Stromal cell of bone marrow (primary cell): ENCODE measurements around the gene KLHDC1.
"Not testable (repeated sequence)": the region's sequence is repeated elsewhere in the genome, so short reads cannot be mapped to it uniquely, and the experiment has no call there.

Experiments
- DNase-seq: peaks from one replicate; pipeline ENCODE4 v3.0.0-alpha.2; 2012; ENCODE audit warnings: low read depth

KLHDC1 gene

GRCh38 chr14:49721733-49722435, 29.0 kb downstream of the KLHDC1 start:
- DNase-seq = not testable (repeated sequence)

GRCh38 chr14:49727171-49727570, 34.3 kb downstream of the KLHDC1 start:
- no peak for DNase-seq

GRCh38 chr14:49732896-49733295, 40.0 kb downstream of the KLHDC1 start:
- DNase-seq = no peak

GRCh38 chr14:49733836-49734235, 40.9 kb downstream of the KLHDC1 start:
- no peak for DNase-seq

- DNase-seq = not testable (repeated sequence)
Observed at GRCh38 chr14:49735669-49736068, 42.7 kb downstream of the KLHDC1 start.

- DNase-seq = no peak
Observed at GRCh38 chr14:49745191-49745590, 52.3 kb downstream of the KLHDC1 start.

GRCh38 chr14:49746476-49746875, 53.6 kb downstream of the KLHDC1 start:
- DNase-seq = not testable (repeated sequence)

GRCh38 chr14:49754570-49755097, 61.7 kb downstream of the KLHDC1 start:
- no peak for DNase-seq

- DNase-seq = no peak
Observed at GRCh38 chr14:49755378-49755777, 62.5 kb downstream of the KLHDC1 start.

GRCh38 chr14:49761839-49762551, 69.1 kb downstream of the KLHDC1 start:
- DNase-seq = no peak

GRCh38 chr14:49766839-49767238, 73.9 kb downstream of the KLHDC1 start:
- DNase-seq = no peak

- no peak for DNase-seq
Observed at GRCh38 chr14:49767270-49767570, 74.3 kb downstream of the KLHDC1 start.

- DNase-seq = peak; percentile 77
Observed at GRCh38 chr14:49767571-49768300, 74.8 kb downstream of the KLHDC1 start, which contains the start of gene KLHDC2. TSS of gene KLHDC2 (plus strand) at chr14:49768153. CDS start at chr14:49768469, 316 bp downstream.

- peak; percentile 48 for DNase-seq
Observed at GRCh38 chr14:49768301-49769121, 75.6 kb downstream of the KLHDC1 start.

- DNase-seq = no peak
Observed at GRCh38 chr14:49769171-49769570, 76.3 kb downstream of the KLHDC1 start.

GRCh38 chr14:49769581-49770211, 76.8 kb downstream of the KLHDC1 start:
- DNase-seq = no peak

- DNase-seq = peak; percentile 38
Observed at GRCh38 chr14:49770212-49770817, 77.4 kb downstream of the KLHDC1 start.

- DNase-seq = not testable (repeated sequence)
Observed at GRCh38 chr14:49771691-49772090, 78.8 kb downstream of the KLHDC1 start.

- no peak for DNase-seq
Observed at GRCh38 chr14:49774106-49774505, 81.2 kb downstream of the KLHDC1 start.

- no peak for DNase-seq
Observed at GRCh38 chr14:49778421-49778820, 85.5 kb downstream of the KLHDC1 start.

- not testable (repeated sequence) for DNase-seq
Observed at GRCh38 chr14:49781040-49781439, 88.1 kb downstream of the KLHDC1 start.
